Fibroblast of the aortic adventitia (primary cell): Measurements from ENCODE around the gene ITSN1. TPM values are rescaled to one million over a fixed set of nuclear protein-coding genes. Genes with fewer than 3 reads are reported as not detected.
"Not testable (repeated sequence)": the region's sequence is repeated elsewhere in the genome, so short reads cannot be mapped to it uniquely, and the experiment has no call there.

Experiments used
- DNase-seq: peaks from one replicate; pipeline ENCODE4 v3.0.0-alpha.2; 2010; ENCODE audit warnings: low read depth
- H3K4me3 ChIP-seq: 2 replicates; pipeline ENCODE4 v1.5.1; 2011; ENCODE audit warnings: low read depth, mild to moderate bottlenecking, control low read depth, low read length, moderate library complexity
- CTCF ChIP-seq: IDR thresholded peaks from 2 replicates; pipeline ENCODE4 v1.5.1; 2011; ENCODE audit warnings: mild to moderate bottlenecking, low read length, control low read depth, inconsistent platforms; ENCODE audit not compliant: insufficient read depth
- total RNA-seq: library from RNA; depleted of rRNA; stranded (reverse); fragments of >200 nt; gene quantifications from 2 replicates; pipeline ENCODE4 v1.2.3, GENCODE V29; 2012; ENCODE audit warnings: low replicate concordance

Gene ITSN1
- total RNA-seq, 1 donor: 35.0 TPM

- H3K4me3 ChIP-seq: no peak overlapping the region
- no peak for TF ChIP-seq CTCF
- no peak for DNase-seq
Observed at GRCh38 chr21:33865996-33866575, 223.8 kb downstream of the ITSN1 start.

- TF ChIP-seq CTCF: no peak
- no peak overlapping the region for H3K4me3 ChIP-seq
- DNase-seq: peak; percentile 36
Observed at GRCh38 chr21:33866826-33867225, 224.5 kb downstream of the ITSN1 start.

- H3K4me3 ChIP-seq, DNase-seq: not testable (repeated sequence)
Observed at GRCh38 chr21:33867868-33868267, 225.6 kb downstream of the ITSN1 start.

GRCh38 chr21:33869873-33870272, 227.6 kb downstream of the ITSN1 start:
- no peak overlapping the region for H3K4me3 ChIP-seq
- no peak for TF ChIP-seq CTCF
- DNase-seq: no peak

GRCh38 chr21:33870768-33871167, 228.5 kb downstream of the ITSN1 start:
- no peak for TF ChIP-seq CTCF
- H3K4me3 ChIP-seq: no peak overlapping the region
- DNase-seq: no peak

- no peak for DNase-seq
- no peak for TF ChIP-seq CTCF
- no peak overlapping the region for H3K4me3 ChIP-seq
Observed at GRCh38 chr21:33871171-33871570, 228.9 kb downstream of the ITSN1 start.

GRCh38 chr21:33872881-33873515, 230.7 kb downstream of the ITSN1 start:
- TF ChIP-seq CTCF: no peak
- H3K4me3 ChIP-seq: no peak overlapping the region
- DNase-seq: no peak
